GM18867 (cell line): ENCODE data around the gene FAM24A.
"Not testable (repeated sequence)": the region's sequence is repeated elsewhere in the genome, so short reads cannot be mapped to it uniquely, and the experiment has no call there.

Source experiments
- ATAC-seq: cut with Tn5 transposase; IDR thresholded peaks from one replicate; pipeline ENCODE4 v1.9.1; 2021; ENCODE audit warnings: mild to moderate bottlenecking, moderate library complexity; ENCODE audit not compliant: unreplicated experiment

The FAM24A gene

DNA sequence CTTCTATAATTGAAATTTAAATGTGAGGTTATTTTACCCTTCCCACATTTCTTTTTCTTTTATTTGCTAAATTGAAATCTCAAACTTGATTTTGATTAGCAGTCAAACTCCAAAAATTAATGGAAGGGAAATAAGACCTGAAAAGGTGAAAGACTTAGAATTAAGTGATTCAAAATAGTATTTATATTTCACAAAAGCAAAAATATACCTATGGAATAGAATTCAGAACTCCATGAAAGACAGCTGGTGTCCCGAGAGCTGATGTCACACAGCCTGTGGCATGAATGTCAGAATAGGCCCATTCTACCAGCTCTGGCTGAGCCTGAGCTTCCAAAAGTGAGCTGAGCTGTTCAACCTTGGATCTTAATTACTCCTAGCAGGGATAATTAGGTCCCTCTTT, at the start of gene FAM24A:
Gene FAM24A (plus strand): TSS at position 301 of the 400 bp plus-strand sequence. CDS start 1,025 bp downstream, outside the sequence.
- ATAC-seq, result no peak

GRCh38 chr10:122861711-122862161, 48.7 kb upstream of the FAM24A start:
- no peak for ATAC-seq

- ATAC-seq, result no peak
These were observed 46.9 kb upstream of the FAM24A start for GRCh38 chr10:122863216-122864193.

GRCh38 chr10:122864194-122864592, 46.2 kb upstream of the FAM24A start:
- ATAC-seq, result no peak

DNA sequence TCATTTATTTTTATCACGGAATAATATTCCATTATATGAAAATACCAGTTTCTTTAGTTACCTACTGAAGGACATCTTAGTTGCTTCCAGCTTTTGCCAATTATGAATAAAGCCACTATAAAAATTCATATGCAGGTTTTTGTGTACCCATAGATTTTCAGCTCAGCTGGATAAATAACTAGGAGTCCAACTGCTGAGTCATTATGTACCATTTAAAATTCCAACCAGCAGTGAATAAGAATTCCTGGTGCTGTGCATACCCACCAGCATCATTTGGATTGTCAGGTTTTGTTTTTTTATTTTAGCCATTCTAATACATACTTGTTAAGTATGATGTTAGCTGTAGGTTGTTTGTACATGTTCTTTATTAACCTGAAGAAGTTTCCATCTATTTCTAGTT, 45.5 kb upstream of the FAM24A start:
- no peak for ATAC-seq

DNA sequence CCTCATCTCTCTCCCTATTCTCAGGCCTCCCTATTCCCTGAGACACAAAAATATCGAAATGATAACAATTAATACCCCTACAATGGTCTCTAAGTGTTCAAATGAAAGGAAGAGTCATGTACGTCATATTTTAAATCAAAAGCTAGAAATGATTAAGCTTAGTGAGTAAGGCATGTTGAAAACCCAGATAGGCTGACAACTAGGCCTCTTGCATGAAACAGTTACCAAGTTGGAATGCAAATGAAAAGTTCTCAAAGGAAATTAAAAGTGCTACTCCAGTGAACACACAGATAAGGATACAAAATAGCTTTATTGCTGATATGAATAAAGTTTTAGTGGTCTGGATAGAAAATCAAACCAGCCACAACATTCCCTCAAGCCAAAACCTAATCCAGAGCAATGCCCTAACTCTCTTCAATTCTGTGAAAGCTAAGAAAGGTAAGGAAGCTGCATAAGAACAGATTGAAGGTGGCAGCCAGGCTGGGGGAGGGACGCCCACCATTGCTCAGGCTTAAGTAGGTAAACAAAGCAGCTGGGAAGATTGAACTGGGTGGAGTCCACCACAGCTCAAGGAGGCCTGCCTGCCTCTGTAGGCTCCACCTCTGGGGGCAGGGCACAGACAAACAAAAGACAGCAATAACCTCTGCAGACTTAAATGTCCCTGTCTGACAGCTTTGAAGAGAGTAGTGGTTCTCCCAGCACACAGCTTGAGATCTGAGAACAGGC, 43.5 kb upstream of the FAM24A start:
- not testable (repeated sequence) for ATAC-seq

GRCh38 chr10:122868768-122869167, 41.6 kb upstream of the FAM24A start:
- not testable (repeated sequence) for ATAC-seq

DNA sequence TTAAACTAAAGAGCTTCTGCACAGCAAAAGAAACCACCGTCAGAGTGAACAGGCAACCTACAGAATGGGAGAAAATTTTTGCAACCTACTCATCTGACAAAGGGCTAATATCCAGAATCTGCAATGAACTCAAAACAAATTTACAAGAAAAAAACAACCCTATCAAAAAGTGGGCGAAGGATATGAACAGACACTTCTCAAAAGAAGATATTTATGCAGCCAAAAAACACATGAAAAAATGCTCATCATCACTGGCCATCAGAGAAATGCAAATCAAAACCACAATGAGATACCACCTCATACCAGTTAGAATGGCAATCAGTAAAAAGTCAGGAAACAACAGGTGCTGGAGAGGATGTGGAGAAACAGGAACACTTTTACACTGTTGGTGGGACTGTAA, 38.5 kb upstream of the FAM24A start:
- ATAC-seq, result not testable (repeated sequence)

DNA sequence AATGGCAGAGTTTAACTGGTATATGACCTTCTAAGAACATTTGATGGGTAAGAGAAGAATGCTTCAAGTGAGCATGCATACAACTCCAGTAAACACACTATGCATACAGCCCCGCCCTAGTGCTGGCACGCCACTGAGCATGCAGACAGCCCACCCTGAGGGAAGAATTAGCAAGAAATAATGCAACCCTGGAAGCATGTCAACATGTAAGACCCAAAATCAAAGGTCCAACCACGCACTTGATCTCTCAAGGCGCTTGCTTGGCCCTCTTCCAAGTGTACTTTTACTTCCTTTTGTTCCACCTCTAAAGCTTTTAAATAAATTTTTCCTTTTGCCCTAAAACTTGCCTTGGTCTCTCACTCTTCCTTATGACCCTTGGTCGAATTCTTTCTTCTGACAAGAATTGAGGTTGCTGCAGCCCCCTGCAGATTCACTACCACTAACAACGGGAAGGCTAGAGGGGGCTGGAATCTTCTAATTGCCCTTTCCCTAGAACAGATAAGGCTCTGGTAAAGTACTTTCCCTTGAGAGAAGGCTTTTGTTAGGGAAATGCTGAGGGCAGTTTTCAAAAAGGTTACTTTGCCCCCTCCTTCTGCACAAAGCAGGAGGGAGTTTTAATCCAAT, 34.5 kb upstream of the FAM24A start:
- ATAC-seq, result no peak

DNA sequence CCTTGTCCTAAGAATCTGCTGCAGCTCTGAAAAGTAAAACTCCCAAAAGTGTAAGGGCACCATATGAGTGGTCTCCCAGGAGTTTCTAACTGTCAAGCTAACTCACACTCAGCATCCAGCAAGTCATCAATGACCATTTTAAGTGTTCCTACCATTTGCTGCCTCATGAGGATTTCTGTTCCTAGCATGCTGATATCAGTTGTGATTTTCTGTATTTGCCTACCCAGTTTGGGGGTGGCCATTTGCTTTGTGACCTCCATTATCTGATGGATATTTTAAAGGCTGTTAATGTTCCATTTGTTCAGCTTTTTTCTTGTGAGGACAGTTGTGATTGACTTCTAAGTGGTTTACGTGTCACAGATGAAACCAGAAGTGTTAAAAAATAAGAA, 33.9 kb upstream of the FAM24A start:
- no peak for ATAC-seq

- ATAC-seq, result no peak
These were observed 33.1 kb upstream of the FAM24A start for GRCh38 chr10:122877264-122877663.

DNA sequence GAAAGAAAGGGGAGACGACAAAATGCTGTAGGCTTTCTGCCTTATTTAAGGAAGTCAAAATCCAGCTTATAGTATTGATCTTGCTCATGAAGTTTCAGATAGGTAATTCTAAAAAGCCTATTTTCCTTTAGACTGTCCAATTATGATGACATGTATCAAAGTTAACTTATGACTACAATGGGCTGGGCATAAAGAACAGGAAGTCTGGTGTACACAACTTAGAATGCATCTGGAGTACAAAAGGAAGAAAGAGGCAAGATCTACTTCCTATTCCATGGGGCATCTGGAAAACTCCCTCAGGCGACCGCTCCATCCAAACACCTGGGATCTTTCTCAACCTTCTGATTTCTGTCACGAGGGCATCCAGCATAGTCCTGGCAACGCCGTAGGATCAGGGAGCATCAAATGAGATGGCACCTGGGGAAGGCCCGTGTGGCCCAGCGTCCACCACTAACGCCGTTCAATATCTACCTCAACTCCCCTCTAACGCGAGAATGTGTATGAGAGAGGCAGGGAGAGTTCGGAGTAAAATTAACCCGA, 31.5 kb upstream of the FAM24A start:
- ATAC-seq, result peak; percentile 5

GRCh38 chr10:122879339-122880273, 30.8 kb upstream of the FAM24A start, which contains the start of gene FAM24B:
Gene FAM24B, minus strand, starts transcription at chr10:122879581. Its CDS starts 29,066 bp downstream, at chr10:122850515.
- peak; percentile 86 for ATAC-seq

DNA sequence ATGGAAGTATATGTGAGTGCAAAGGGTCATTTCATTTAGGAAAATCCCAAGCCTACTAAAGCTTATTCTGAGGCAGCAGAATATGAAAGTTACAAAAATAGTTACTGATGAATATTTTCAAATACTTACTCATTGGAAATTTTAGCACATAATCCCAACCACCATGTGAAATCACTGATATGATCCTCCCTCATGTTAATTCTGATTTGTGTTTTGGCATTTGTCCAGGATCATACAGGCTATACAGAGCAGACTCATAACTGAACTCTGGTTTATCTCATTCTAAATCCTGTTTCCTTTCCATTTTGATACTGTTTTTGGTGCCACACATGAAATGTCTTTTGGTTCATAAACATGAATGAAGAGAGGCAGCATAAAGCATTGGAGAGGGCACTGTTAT, 27.6 kb upstream of the FAM24A start:
- ATAC-seq, result no peak

GRCh38 chr10:122884166-122884565, 26.2 kb upstream of the FAM24A start:
- no peak for ATAC-seq

DNA sequence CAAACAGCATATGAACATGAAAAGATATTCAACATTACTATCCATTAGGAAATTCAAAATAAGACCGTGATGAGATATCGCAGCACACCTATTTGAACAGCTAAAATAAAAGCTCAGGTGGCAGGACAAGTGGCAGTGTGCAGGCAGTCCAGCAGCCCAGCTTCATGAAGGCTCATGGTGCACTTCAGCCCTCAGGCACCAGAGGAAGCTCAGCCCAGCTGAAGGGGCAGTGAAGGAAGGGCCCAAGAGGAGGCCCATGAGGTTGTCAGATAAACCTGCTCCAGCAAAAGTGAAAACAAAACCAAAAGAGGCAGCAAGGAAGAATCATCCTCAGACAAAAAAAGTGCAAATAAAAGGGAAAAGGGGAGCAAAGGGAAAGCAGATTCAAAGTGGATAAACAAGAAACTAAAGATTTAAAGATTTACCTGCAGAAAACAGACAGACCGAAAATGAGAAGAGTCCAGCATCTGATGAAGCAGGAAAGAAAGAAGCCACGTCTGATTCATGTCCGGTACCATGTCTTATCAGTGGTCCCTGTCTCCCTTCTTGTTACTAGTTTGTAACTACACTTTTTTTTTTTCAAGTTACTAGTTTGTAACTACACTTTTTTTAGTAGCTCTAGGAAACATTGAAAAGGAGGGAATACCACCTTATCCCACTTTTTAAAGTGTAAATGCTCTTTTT, 16.0 kb upstream of the FAM24A start:
- no peak for ATAC-seq

DNA sequence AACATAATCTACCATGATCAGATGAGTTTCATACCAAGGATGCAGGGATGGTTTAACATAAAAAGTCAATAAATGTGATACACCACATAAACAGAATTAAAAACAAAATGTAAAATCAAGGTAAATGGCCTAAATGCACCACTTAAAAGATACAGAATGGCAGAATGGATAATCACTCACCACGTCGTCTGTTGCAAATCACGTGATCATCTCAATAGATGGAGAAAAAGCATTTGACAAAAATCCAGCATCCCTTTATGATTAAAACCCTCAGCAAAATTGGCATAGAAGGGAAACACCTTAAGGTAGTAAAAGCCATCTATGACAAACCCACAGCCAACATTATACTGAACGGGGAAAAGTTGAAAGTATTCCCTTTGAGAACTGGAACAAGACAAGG, 6.5 kb upstream of the FAM24A start:
- ATAC-seq, result not testable (repeated sequence)

- ATAC-seq, result no peak
These were observed 1.6 kb downstream of the FAM24A start for GRCh38 chr10:122911889-122912484.

DNA sequence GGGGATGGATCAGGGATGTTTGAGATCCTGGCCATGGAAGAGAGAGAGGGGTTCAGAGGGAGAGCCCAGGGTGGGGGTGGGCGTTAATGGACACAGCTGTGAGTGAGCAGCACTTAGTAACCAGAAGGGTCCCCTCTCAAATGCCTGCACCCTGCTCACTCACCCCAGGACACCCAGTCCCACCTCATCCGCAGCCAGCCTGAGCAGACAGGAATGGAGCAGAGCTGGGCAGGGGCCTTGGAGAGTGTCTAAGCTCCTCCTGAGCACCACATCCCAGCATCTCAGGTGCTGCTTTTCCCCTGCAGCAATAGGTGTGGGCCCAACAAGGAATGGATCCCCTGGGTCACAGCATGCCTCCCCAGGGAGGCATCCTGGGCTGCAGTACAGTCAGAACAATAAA, 5.3 kb downstream of the FAM24A start:
- ATAC-seq, result no peak
